Esophagus muscularis mucosa (tissue), 4 donors: ENCODE data around the gene CRYGS.

Experiments
- EP300 ChIP-seq: sonication (generic); formaldehyde crosslinking; IDR thresholded peaks from one replicate; pipeline ENCODE4 v1.6.1; 2017; ENCODE audit warnings: antibody characterized with exemption
- POLR2A ChIP-seq: fragments of 450-650 bp; IDR thresholded peaks from one replicate; pipeline ENCODE4 v1.6.1; 2017; ENCODE audit warnings: antibody characterized with exemption, moderate library complexity, mild to moderate bottlenecking, low read depth
- POLR2AphosphoS5 ChIP-seq, 2 donors: sonication (generic); formaldehyde crosslinking; IDR thresholded peaks; one replicate each; pipeline ENCODE4 v1.6.1; 2017; ENCODE audit warnings: antibody characterized with exemption in 2 of 2
- TF ChIP-seq, protein P1 (sequence below), 3 experiments: fragments of 200-600 bp in 2 of 3; fragments of 450-650 bp in 1 of 3; sonication (generic) in 2 of 3; IDR thresholded peaks; one replicate each; pipeline ENCODE4 v1.5.1; 2017 to 2019; ENCODE audit warnings: antibody characterized with exemption in 3 of 3, mild to moderate bottlenecking in 2 of 3, moderate library complexity in 1 of 3

DNA sequence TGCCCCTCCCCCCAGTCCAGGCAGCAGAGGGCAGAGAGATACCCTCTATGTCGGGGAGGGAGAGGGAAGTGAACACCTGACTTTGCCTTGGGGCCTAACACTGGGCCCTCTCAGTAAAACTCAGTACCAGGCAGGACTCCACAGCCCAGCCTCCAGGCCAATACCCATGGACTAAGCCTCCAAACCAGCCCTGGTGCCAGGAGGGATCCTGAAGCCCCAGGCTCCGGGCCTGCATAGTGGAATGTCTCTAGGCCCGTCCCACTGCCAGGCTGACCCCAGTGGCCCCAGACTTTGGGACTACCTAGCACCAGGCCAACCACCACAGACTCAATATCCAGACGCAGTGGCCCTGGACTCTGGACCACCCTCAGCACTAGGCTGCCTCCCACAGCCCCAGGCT, 46.6 kb downstream of the CRYGS start:
- TF ChIP-seq POLR2AphosphoS5 (IDR thresholded peaks at IDR 0.05) (no peak), EP300 (no peak), POLR2A (no peak)
- TF ChIP-seq, protein P1, sequence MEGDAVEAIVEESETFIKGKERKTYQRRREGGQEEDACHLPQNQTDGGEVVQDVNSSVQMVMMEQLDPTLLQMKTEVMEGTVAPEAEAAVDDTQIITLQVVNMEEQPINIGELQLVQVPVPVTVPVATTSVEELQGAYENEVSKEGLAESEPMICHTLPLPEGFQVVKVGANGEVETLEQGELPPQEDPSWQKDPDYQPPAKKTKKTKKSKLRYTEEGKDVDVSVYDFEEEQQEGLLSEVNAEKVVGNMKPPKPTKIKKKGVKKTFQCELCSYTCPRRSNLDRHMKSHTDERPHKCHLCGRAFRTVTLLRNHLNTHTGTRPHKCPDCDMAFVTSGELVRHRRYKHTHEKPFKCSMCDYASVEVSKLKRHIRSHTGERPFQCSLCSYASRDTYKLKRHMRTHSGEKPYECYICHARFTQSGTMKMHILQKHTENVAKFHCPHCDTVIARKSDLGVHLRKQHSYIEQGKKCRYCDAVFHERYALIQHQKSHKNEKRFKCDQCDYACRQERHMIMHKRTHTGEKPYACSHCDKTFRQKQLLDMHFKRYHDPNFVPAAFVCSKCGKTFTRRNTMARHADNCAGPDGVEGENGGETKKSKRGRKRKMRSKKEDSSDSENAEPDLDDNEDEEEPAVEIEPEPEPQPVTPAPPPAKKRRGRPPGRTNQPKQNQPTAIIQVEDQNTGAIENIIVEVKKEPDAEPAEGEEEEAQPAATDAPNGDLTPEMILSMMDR (IDR thresholded peaks at IDR 0.05) = no peak
